ENCODE measurements around the gene DBNDD1.
"Not testable (repeated sequence)": the region's sequence is repeated elsewhere in the genome, so short reads cannot be mapped to it uniquely, and the experiment has no call there.

DBNDD1 gene

DNA sequence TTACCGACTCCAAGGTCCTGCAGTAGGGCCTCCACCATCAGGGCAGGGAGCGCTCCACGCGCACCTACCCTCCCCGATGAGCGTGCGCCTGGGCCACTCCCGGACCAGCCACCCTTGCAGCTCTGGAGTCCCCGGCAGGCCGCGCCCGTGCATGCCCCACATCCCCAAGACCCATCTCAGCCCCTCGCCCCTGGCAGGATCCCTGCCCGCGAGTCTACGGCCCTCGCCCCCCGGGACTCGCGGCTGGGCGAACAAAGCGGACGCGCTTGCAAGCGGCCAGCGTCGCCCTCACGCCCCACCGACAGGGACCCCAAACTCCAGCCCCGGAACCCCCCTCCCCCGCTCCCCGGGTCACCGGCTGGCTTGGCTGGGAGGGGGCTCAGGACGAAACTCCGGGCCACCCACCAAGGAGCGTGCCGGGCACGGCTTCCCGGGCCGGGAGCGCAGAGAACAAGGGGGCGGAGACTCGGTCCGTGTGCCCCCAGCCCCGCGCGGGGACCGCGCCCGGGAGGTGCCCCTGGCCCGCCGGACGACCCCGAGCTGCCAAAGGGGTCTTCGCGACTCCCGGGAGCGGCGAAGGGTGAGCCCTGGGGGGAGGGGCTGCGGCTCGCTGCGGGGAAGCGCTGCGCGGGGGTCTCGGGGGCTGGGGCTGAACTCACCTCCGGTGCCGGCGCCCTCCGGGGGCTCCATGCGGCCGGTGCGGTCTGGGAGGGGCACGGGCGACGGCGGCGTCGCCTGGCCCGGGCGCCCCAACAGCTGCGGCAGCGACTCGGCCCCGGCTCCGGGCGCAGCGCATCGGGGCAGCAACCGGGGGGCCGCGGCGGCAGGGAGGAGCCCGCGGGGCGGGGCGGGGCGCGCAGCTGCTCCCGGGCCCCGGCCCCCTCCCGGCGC is at the start of gene DBNDD1:
TSS of gene DBNDD1 (minus strand) at position 805 of the 891 bp plus-strand sequence. CDS start at position 690, 115 bp downstream.
- DNase-seq: no peak

DNA sequence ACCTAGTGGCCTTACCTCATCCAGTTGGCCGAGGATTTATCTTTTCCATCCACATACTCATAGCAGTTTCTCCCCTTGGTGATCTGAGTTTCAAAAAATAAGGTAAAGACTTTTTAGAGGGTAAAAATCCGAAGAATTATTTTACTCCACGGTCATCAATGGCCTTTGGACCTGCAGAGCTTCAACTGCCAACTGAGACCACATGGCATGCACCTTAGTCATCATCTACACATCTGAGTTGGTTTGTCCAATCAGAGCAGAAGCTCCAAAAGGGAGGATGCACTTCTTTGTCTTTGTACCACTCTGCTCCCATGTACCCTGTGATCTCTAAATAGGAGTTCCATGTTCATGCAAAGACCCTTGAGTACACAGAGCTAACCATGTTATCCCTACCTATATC is 42.2 kb upstream of the DBNDD1 start:
- no peak for DNase-seq

- no peak for DNase-seq
Observed at GRCh38 chr16:90057738-90058173, 38.5 kb upstream of the DBNDD1 start.

DNA sequence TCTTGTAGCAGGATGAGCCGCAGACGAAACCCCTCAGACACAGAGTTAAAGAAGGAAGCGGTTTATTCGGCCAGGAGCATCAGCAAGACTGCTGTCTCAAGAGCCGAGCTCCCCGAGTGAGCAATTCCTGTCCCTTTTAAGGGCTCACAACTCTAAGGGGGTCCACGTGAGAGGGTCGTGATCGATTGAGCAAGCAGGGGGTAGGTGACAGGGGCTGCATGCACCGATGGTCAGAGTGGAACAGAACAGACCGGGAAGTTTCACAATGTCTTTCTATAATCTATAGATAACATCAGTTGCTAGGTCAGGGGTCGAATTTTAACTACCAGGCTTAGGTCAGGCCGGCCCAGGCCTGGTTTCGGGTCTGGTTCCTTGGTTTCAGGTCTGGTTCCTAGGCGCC is 37.3 kb upstream of the DBNDD1 start:
- not testable (repeated sequence) for DNase-seq

- no peak for DNase-seq
Observed at GRCh38 chr16:90055371-90055770, 36.1 kb upstream of the DBNDD1 start.

DNA sequence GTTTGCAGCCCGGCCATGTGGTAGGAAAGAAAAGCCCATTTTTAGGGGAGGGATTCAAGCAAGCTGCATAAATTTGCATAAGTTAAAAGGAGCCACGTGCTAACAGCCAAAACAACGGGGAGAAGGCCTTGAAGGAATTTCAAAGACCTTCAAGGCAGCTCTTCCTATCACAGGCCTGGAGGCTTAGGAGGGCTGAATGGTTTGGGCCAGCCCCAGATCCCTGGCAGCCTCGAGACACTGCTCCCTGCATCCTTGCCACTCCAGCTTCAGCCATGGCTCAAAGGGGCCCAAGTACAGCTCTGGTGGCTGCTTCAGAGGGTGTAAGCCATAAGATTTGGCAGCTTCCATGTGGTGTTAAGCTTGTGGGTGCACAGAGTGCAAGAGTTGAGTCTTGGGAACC is 35.3 kb upstream of the DBNDD1 start:
- DNase-seq: no peak

DNA sequence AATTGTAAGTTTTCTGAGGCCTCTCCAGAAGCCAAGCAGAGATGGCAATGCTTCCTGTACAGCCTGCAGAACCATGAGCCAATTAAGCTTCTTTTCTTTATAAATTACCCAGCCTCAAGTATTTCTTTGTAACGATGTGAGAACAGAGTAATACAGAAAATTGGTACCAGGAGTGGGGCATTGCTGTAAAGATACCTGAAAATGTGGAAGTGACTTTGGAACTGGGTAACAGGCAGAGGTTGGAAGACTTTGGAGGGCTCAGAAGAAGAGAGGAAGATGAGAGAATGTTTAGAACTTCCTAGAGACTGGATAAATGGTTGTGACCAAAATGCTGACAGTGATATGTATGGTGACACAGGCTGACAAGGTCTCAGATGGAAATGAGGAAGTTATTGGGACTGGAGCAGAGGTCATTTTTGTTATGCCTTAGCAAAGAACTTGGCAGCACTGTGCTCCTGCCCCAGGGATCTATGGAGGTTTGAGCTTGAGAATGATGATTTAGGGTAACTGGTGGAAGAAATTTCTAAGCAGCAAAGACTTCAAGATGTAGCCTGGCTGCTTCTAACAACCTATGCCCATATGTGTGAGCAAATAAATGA is 34.7 kb upstream of the DBNDD1 start:
- DNase-seq: no peak

GRCh38 chr16:90050969-90051368 is 31.7 kb upstream of the DBNDD1 start:
- no peak for DNase-seq

- DNase-seq: no peak
Observed at GRCh38 chr16:90048737-90049330, 29.6 kb upstream of the DBNDD1 start.

GRCh38 chr16:90048347-90048722 is 29.1 kb upstream of the DBNDD1 start:
- no peak for DNase-seq

GRCh38 chr16:90047714-90048346 is 28.6 kb upstream of the DBNDD1 start:
- DNase-seq: no peak

DNA sequence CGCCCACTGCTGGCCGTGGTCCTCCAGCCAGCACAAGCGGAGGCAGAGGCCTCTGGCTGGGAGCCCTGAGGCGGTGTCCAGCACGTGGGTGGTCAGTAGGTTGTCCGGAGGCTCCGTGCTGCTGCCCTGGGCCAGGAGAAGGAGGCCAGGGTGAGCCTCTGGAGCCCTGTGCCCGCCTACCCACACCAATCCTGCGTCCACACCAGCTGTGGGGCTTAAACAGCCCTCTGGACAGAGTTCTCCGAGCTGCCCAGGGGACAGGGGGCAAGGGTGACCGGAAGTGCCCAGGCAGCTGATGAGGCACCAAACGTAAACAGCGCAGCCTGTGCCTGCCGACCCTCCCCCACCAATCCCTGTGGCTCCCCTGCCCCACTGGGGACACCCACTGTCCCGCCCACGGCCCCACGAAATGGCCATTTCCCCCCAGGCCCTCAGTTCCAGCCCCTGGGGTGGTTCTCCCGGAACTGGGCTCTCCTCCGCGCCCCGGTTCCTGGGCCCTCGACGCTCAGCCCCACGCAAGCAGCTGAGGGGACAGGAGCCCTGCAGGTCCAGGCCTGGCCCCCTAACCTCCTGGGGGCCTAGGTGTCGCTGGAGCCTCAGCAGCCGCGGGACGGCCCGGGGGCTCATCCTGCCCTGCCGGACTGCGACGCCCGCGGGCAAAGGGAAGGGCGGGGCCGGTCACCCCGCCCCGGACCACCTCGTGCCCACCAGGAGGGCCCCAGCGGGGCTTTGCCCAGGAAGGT is 27.9 kb upstream of the DBNDD1 start:
- DNase-seq: no peak

GRCh38 chr16:90046122-90046970 is 27.1 kb upstream of the DBNDD1 start:
- DNase-seq: no peak

GRCh38 chr16:90044111-90044551 is 24.9 kb upstream of the DBNDD1 start:
- DNase-seq: no peak

- no peak for DNase-seq
Observed at GRCh38 chr16:90043526-90043925, 24.3 kb upstream of the DBNDD1 start.

- DNase-seq: no peak
Observed at GRCh38 chr16:90042946-90043514, 23.8 kb upstream of the DBNDD1 start.

DNA sequence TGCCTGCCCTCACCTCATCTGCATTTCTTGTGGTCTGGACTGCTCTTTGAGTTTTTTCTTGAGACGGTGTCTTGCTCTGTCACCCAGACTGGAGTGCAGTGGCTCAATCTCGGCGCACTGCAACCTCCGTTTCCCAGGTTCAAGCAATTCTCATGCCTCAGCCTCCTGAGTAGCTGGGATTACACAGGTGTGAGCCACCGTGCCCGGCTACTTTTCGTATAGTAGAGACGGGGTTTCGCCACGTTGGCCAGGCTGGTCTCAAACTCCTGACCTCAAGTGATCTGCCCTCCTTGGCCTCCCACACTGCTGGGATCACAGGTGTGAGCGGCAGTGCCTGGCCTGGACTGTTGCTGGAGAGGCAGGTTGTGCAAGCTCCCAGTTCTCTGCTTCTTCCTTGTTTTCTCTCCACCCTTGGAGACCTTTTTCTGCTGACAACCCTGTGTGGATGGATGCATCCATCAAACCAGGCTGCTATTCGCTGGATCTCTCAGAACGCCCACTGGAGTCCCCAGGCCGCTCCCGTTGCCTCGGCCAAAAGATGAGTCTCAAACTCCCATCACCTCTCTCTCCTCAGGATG is 22.7 kb upstream of the DBNDD1 start:
- no peak for DNase-seq

DNA sequence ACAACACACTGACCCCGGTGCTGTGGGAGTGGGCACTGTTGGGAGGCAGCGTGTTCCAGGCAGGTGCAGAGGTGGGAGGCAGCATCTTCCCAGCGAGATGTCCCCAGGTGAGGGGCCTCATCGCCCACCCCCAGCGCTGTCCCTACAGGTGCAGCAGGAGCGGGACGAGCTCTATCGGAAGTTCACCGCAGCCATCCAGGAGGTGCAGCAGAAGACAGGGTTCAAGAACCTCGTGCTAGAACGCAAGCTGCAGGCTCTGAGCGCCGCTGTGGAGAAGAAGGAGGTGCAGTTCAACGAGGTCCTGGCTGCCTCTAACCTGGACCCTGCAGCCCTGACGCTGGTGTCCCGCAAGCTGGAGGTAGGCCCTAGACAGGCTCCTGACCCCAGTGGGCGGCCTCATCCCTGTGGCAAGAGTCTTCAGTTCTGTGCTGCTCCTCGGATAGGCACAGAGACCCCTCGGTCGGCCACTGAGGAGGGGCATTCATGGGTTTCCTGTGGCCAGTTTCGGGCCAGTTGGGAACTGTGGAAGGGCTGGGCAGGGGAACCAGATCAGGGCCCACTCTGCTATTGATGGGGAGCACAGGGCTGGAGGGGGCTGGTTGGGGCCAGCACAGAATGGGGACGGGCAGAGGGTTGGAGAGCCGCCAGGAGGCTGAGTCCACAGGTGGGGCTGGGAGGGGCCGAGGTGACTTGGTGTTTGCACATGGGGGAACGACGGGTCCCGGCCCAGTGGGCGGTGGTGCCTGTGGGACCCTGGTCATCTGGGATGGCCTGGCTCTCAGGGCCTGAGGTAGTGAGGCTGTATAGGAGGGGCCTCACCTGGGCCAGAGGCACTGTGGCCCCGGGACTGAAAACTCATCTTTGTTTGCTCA is 21.1 kb upstream of the DBNDD1 start:
- DNase-seq: no peak

DNA sequence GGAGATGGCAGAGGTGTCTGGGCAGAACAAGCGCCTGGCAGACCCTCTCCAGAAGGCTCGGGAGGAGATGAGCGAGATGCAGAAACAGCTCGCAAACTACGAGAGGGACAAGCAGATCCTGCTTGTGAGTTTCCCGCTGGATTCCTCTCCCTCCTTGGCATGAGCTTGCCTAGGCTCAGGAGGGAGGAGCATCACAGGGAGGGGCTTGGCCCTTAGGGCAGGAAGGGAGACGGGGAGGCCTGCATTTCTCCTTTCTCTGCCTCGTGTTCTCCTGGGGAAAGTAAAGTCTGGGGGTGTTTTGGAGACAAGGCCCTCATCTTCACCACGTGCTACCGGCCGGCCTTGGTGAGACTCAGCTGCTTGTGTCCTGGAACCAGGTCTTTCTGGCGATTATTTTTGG is 18.0 kb upstream of the DBNDD1 start:
- DNase-seq: no peak

DNA sequence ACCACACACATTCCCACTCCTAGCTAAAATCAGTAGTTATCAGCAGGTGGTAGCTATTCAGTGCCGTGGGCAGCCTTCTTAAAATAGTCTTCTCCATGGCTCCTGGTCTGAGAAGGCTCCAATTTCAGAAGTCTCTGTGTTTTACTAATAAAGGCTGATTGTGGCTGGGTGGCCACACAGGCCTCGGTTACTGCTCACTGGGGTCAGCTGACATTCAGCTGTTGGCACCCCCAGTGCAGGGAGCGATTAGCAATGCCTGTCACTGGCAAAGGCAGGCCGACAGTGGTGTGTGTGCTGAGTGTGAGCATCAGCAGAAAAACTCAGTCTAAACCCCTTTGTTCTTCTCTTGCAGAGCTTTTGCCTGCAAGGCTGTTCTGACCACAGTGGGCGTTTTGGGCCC is 16.6 kb upstream of the DBNDD1 start:
- DNase-seq: no peak

Data from CD4-positive, alpha-beta T cell treated with Interleukin-17A for 1 hour (primary cell).